ENCODE measurements around the gene ERAL1.
"Not testable (repeated sequence)": the region's sequence is repeated elsewhere in the genome, so short reads cannot be mapped to it uniquely, and the experiment has no call there.

Gene ERAL1

GRCh38 chr17:28854457-28855335 is at the start of gene ERAL1:
Gene ERAL1, plus strand, starts transcription at chr17:28855016. Its CDS starts 19 bp downstream, at chr17:28855035.
- DNase-seq: peak; percentile 72

GRCh38 chr17:28807925-28808634 is 46.7 kb upstream of the ERAL1 start:
- no peak for DNase-seq

- no peak for DNase-seq
Observed at GRCh38 chr17:28810437-28810836, 44.4 kb upstream of the ERAL1 start.

- no peak for DNase-seq
Observed at GRCh38 chr17:28811651-28812090, 43.1 kb upstream of the ERAL1 start.

- DNase-seq: peak; percentile 97
Observed at GRCh38 chr17:28812091-28812747, 42.6 kb upstream of the ERAL1 start.

GRCh38 chr17:28812748-28813377 is 42.0 kb upstream of the ERAL1 start:
- no peak for DNase-seq

- DNase-seq: no peak
Observed at GRCh38 chr17:28816540-28816939, 38.3 kb upstream of the ERAL1 start.

GRCh38 chr17:28818819-28819221 is 36.0 kb upstream of the ERAL1 start:
- no peak for DNase-seq

- no peak for DNase-seq
Observed at GRCh38 chr17:28819582-28819981, 35.2 kb upstream of the ERAL1 start.

- no peak for DNase-seq
Observed at GRCh38 chr17:28827672-28828071, 27.1 kb upstream of the ERAL1 start.

GRCh38 chr17:28828294-28829040 is 26.3 kb upstream of the ERAL1 start:
- DNase-seq: no peak

GRCh38 chr17:28834420-28834819 is 20.4 kb upstream of the ERAL1 start:
- DNase-seq: no peak

GRCh38 chr17:28836541-28836940 is 18.3 kb upstream of the ERAL1 start:
- DNase-seq: not testable (repeated sequence)

GRCh38 chr17:28839221-28839620 is 15.6 kb upstream of the ERAL1 start:
- DNase-seq: no peak

GRCh38 chr17:28841901-28842281 is 12.9 kb upstream of the ERAL1 start:
- no peak for DNase-seq

- peak; percentile 83 for DNase-seq
Observed at GRCh38 chr17:28842282-28843012, 12.4 kb upstream of the ERAL1 start, which contains the start of gene FAM222B. Gene FAM222B, minus strand, starts transcription at chr17:28842790. Its CDS starts 76,123 bp downstream, at chr17:28766667.

GRCh38 chr17:28843816-28844148 is 11.0 kb upstream of the ERAL1 start:
- no peak for DNase-seq

- no peak for DNase-seq
Observed at GRCh38 chr17:28846231-28846630, 8.6 kb upstream of the ERAL1 start.

- DNase-seq: not testable (repeated sequence)
Observed at GRCh38 chr17:28846699-28847098, 8.1 kb upstream of the ERAL1 start.

- DNase-seq: peak; percentile 23
Observed at GRCh38 chr17:28848667-28849066, 6.1 kb upstream of the ERAL1 start.

- no peak for DNase-seq
Observed at GRCh38 chr17:28849281-28849680, 5.5 kb upstream of the ERAL1 start.

- DNase-seq: no peak
Observed at GRCh38 chr17:28853295-28853694, 1.5 kb upstream of the ERAL1 start.
